HG02970 (cell line): Measurements from ENCODE around the gene PRSS50.

Source experiments
- ATAC-seq: cut with Tn5 transposase; IDR thresholded peaks from one replicate; pipeline ENCODE4 v1.9.1; 2021; ENCODE audit warnings: mild to moderate bottlenecking, moderate library complexity, moderate number of reproducible peaks; ENCODE audit not compliant: unreplicated experiment, low FRiP score

PRSS50 gene

GRCh38 chr3:46671541-46672348, 45.9 kb downstream of the PRSS50 start:
- no peak for ATAC-seq

DNA sequence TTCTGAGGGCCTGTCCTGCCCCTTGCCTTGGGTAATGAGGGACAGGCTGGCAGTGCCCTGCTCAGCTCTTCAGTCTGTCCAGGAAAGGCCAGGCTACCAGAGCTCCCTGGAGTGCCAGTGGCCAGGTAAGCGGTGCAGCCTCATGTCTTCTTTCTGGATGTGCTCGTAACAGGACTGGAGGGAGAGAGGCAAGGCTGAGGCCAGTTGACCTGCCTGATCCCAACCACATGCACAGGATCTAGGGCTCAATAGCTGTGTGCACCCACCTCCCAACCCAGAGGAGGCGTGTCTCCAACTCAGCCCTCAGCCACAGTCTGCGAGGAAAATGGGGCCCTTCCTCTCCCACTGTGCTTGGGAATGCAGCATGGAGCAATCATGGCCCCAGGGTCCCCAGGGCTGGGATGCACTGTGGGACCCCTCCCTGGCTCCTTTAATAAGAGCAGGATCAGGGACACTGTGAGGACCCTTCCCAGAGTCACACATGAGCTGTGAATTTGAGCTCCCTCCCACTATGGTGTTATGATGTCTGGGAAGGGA, 46.7 kb downstream of the PRSS50 start:
- ATAC-seq: no peak

GRCh38 chr3:46670000-46670890, 47.4 kb downstream of the PRSS50 start:
- ATAC-seq: no peak

DNA sequence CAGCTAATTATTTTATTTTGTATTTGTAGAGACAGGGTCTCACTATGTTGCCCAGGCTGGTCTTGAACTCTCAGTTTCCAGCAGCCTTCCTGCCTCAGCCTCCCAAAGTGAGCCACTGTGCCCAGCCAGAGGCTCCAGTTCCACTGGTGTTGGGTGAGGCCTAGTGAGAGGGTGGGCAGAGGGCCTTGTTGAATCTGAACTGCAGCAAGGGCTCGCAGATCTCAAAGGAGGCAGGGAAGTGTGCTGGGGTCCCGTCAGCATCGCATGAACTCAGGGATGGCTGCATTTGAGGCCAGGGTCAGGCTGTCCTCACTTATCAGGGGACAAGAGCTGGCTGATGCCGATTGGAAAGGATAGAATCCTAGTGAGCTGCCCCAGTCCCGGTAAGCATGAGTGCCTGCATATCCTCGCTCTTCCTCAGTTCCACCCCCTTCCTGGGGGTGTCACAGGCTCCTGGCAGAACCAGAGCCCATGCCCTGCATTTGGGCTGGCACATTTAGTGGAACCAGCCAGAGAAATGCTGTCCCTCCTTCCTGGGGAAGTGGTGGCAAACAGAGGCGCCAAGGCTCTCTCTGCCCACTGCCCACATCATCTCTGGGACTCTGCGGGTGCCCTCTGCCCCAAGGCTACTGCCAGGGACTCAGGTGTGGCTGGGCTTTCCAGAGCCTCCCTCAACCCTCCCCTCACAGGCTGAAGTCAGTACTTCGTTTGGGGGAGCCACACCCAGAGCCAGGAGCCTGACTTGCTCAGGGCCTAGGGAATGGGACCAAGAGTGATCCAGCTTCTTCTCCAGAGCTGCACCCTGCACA, 48.3 kb downstream of the PRSS50 start:
- no peak for ATAC-seq

- ATAC-seq: no peak
Observed at GRCh38 chr3:46668591-46668990, 49.1 kb downstream of the PRSS50 start.

DNA sequence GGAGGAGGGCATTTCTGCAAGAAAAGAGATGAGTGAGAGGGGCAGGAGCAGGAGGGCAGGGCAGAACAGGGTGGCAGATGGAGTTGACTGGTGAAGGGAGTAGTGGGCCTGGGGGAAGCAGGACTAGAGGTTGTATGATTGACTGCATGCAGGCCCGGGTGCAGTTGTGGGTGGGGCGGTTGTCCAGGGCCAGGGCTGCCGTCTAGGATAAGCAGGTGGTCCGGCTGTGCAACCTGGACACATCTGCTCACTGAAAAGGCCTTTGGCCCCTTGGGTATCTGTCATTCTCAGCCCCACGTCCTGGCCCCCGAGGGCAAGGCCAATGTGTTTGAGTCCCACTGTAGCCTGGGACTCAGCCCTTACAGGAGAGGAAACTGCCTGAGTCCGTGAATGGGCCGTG, 49.6 kb downstream of the PRSS50 start:
- ATAC-seq: no peak

- ATAC-seq: no peak
Observed at GRCh38 chr3:46667657-46668056, 50.0 kb downstream of the PRSS50 start.

GRCh38 chr3:46667061-46667621, 50.5 kb downstream of the PRSS50 start:
- ATAC-seq: no peak

DNA sequence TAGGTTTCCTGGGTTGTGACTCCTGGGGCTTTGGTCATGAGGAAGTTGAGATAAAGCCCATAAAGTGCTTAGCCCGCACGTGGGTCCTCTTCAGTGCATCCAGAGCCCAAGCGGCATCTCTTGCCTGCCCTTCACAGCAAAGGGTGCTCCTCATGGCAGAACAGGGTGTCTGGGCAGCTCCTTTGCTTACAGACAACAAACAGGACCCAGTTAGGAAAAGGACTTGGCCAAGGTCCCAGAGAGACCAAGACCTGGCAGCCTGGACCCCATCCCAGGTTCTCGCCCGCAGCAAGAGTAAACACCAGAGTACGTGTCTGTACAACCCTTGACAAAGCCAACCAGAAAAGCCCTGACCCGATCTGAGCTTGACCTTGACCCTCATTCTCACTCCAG, 51.2 kb downstream of the PRSS50 start:
- no peak for ATAC-seq

DNA sequence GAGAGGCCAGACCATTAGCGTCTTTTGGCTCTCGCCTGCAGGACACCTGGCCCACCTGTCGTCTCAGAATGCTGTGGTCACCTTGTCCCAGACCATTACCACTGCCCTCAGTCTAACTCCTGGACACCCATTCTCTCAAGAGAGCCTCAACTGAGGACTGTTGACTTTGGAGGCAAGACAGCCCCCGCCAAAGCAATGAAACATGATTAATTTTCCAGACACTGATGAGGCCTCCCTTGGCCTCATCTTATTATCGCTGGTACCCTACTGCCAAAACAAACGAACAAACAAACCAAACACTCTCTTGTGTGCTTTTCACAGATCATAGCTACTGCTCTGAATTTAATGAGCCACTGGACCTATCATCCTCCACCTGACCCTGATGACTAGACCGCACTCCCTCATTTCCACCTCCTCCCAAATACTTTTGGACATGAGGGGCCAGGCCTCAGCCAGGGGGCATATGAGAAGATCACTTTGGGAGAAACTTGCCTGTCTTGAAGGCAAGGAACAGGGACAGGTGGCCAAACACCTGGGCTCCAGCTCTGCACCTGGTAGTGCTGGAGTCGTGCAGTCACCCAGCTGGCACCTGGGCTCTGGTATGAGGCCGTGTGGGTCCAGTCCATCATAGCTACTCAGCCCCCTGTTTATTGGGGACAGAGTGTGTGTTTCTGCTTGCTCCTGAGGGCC, 51.8 kb downstream of the PRSS50 start:
- ATAC-seq: no peak

- no peak for ATAC-seq
Observed at GRCh38 chr3:46664971-46665762, 52.5 kb downstream of the PRSS50 start.

GRCh38 chr3:46664188-46664970, 53.3 kb downstream of the PRSS50 start:
- ATAC-seq: no peak

DNA sequence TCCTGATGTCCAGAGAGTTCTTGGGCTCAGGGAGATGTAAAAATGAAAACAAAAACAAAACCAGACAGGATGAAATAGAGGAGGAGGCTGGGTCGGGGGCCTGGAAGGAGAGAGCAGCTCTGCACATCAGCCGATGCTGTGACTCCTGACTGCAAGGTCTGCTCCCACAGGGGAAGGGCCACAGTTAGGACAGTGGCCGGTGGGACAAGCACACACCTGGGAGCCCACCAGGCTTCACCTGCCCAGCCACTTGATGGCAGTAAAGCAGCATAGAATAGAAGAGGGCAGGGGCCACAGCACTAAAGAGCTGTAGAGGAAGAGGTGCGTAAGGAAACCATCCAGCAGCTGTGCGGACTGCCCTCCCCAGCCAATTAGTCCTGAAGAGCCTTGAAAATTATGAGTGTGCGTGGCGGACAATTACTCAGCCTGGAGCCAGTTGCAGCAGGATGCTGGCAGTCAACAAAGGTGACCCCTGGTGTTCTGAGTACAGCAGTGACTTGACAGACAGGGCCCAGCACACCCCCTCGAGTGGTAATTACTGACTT, 54.0 kb downstream of the PRSS50 start:
- no peak for ATAC-seq

DNA sequence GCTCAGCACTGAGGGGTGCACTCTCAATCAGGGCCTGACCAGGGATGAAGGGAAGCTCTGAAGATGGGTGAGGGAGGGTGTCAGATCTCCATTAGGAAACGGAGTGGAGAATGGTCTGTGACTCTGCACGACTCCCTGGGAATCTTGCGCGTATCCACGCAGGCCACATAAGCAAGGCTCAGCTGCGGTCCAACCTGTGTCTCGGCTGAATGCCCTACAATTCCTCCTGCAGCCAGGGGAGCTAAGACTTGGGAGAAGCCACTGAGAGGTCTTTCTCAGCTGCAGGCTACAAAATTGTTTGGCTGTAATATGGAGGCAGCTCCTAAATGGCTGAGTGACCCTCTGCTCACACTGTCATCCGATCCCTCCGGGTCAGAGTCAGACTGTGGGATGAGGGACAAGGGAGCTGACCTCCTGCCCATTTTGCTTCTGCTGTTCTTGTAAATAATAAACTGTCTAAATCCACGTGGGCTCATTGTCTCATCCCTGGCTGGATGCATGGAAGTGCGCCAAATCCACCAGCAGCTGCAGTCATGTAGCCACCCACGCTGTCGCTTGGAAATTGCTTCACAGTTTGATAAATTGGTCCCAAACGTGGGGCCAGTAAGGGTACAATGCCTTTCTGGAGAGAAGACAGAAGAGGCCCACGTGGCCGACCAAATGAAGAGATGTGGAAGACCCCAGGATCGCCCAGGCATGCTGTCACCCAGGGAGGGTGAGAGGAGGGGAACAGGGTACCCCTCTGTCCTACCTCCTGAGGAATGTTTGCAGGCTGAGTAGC, 54.7 kb downstream of the PRSS50 start:
- no peak for ATAC-seq
